H1 (cell line): ENCODE data around the gene KCNMA1.

Source experiments
- EGR1 ChIP-seq: IDR thresholded peaks from 2 replicates; pipeline ENCODE4 v1.6.1; 2011; ENCODE audit warnings: low read depth, low read length, borderline replicate concordance
- RAD21 ChIP-seq, 2 experiments: IDR thresholded peaks in 1 of 2; conservative IDR thresholded peaks in 1 of 2; 2 replicates each; pipeline ENCODE4 v1.6.1; 2011; ENCODE audit warnings: low read depth in 2 of 2, low read length in 2 of 2, improper control_type of control experiment in 1 of 2, inconsistent platforms in 1 of 2, mild to moderate bottlenecking in 1 of 2, moderate library complexity in 1 of 2

DNA sequence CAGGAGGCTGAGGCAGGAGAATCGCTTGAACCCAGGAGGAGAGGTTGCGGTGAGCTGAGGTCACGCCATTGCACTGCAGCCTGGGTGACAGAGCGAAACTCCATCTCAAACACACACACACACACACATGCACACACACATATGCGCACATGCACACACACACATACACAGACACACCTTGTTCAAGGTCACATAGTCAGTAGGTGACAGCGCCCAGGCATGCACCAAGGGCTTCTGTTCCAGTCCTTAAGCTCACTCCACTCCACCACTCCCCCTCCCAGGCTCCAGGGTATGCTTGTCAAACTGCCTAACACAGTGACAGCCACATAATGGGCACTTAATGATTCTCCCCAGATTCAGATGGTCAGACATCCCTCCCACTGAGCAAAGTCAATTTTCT is 37.0 kb downstream of the KCNMA1 start:
- TF ChIP-seq EGR1 (no peak), RAD21 (IDR thresholded peaks at IDR 0.05 in 1 of 2, conservative IDR thresholded peaks at IDR 0.05 in 1 of 2; ENCODE audit: low read depth in 2 of 2, low read length in 2 of 2) (no peak)
